ENCODE results near the gene TNIP2.

- TF ChIP-seq, protein P1, sequence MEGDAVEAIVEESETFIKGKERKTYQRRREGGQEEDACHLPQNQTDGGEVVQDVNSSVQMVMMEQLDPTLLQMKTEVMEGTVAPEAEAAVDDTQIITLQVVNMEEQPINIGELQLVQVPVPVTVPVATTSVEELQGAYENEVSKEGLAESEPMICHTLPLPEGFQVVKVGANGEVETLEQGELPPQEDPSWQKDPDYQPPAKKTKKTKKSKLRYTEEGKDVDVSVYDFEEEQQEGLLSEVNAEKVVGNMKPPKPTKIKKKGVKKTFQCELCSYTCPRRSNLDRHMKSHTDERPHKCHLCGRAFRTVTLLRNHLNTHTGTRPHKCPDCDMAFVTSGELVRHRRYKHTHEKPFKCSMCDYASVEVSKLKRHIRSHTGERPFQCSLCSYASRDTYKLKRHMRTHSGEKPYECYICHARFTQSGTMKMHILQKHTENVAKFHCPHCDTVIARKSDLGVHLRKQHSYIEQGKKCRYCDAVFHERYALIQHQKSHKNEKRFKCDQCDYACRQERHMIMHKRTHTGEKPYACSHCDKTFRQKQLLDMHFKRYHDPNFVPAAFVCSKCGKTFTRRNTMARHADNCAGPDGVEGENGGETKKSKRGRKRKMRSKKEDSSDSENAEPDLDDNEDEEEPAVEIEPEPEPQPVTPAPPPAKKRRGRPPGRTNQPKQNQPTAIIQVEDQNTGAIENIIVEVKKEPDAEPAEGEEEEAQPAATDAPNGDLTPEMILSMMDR (IDR thresholded peaks at IDR 0.05): no peak
- TF ChIP-seq POLR2A (IDR thresholded peaks at IDR 0.05): no peak
These were observed 56.1 kb downstream of the TNIP2 start for GRCh38 chr4:2700031-2700430.

Measured in heart left ventricle (tissue), 13 donors.